GM18499 (cell line): ENCODE measurements around the gene CLEC4M.
"Not testable (repeated sequence)": the region's sequence is repeated elsewhere in the genome, so short reads cannot be mapped to it uniquely, and the experiment has no call there.

ENCODE experiments used
- ATAC-seq: cut with Tn5 transposase; IDR thresholded peaks from one replicate; pipeline ENCODE4 v1.9.1; 2021; ENCODE audit warnings: moderate number of reproducible peaks; ENCODE audit not compliant: insufficient read depth, unreplicated experiment

CLEC4M gene

GRCh38 chr19:7739801-7740681 is 23.0 kb upstream of the CLEC4M start:
- no peak for ATAC-seq

GRCh38 chr19:7740682-7741054 is 22.4 kb upstream of the CLEC4M start:
- no peak for ATAC-seq

GRCh38 chr19:7742575-7742974 is 20.5 kb upstream of the CLEC4M start:
- no peak for ATAC-seq

- ATAC-seq: no peak
Observed at GRCh38 chr19:7742991-7743390, 20.1 kb upstream of the CLEC4M start.

- no peak for ATAC-seq
Observed at GRCh38 chr19:7743425-7743841, 19.6 kb upstream of the CLEC4M start.

- no peak for ATAC-seq
Observed at GRCh38 chr19:7744199-7744786, 18.8 kb upstream of the CLEC4M start.

DNA sequence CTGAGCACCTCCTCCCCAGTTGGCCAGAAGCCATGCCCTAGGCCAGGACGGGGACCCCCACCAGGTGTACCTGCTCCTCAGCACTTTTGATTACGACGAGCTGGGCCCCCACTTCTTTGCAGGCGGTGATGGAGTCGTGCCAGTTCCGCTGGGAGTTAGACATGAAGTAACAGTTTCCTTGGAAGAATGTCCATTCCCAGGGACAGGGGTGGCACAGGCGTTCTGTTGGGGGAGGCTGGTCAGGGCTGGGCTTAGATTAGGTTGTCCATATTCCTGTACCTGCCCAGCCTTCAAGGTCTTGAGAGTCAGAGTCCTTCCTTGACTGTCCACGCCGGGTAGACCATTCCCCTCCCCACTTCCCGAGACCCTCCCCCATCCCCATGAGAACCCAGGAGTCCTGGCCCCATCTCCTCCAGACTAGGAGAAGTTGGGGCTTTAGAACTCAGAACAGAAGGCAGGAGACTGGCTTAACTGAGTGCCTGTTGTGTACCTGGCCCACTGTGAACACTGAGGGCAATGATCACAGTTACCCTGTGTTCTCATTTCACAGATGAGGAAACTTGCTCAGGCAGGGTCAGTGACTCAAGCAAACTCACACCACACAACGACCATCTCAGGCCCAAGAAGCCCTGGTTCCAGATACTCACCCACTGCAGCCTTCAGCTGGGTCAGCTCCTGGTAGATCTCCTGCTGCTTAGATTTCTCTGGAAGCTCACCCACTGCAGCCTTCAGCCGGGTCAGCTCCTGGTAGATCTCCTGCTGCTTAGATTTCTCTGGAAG is 18.0 kb upstream of the CLEC4M start:
- no peak for ATAC-seq

DNA sequence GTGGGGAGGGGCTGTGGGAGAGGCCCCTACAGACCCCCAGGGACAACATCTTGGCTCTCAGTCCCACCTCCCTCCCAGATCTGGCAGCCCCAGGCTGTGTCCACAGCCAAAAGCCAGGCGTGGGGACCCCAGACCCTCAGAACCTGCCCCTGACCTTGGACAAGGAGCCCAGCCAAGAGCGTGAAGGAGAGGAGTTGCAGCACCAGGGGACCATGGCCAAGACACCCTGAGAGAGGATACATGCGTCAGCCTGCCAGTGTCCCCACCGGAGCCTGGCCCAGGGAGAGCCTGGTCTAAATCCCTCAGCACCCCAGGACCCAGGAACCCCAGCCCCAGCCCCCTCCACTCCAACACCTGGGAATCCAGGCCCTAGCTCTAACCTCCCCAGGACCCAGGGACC is 16.7 kb upstream of the CLEC4M start:
- not testable (repeated sequence) for ATAC-seq

- no peak for ATAC-seq
Observed at GRCh38 chr19:7746903-7747884, 15.8 kb upstream of the CLEC4M start, which contains the start of gene CD209. Gene CD209, minus strand, starts transcription at chr19:7747534. Its CDS starts 23 bp downstream, at chr19:7747511.

- no peak for ATAC-seq
Observed at GRCh38 chr19:7748171-7748570, 14.9 kb upstream of the CLEC4M start.

GRCh38 chr19:7748756-7749155 is 14.3 kb upstream of the CLEC4M start:
- no peak for ATAC-seq

DNA sequence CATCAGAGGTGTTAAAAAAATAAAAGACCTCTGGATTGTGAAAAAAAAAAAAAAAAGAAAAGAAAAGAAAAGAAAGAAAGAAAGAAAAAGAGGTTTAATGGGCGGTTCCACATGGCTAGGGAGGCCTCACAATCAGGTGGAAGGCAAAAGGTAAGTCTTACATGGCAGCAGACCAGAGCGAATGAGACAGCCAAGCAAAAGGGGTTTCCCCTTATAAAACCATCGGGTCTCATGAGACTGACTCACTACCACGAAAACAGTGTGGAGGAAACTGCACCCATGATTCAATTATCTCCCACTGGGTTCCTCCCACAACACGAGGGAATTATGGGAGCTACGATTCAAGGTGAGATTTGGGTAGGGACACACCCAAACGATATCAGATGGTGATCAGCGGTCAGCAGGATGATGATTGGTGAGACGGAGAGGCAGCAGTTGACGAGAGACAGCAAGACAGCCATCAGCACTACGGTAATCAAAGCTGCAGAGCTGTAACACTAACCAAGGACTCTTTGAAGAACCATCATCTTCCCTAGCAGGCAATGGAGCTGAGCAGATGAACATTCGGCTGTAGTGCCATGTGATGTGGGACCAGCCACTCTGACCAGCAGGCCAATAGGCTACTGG is 11.8 kb upstream of the CLEC4M start:
- no peak for ATAC-seq

DNA sequence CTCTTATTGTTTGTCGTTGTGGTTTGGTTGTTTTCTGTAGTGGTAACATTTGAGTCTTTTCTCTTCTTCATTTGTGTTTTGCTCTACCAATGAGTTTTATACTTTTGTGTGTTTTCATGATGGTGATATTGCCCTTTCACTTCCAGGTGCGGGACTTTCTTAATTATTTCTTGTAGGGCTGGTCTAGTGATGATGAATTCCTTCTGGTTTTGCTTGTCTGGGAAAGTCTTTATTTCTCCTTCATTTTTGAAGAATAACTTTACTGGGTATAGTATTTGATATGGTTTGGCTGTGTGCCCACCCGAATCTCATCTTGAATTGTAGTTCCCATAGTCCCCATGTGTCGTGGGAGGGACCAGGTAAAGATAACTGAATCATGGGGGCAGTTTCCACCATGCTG is 6.8 kb upstream of the CLEC4M start:
- no peak for ATAC-seq

- ATAC-seq: no peak
Observed at GRCh38 chr19:7757358-7757757, 5.7 kb upstream of the CLEC4M start.

DNA sequence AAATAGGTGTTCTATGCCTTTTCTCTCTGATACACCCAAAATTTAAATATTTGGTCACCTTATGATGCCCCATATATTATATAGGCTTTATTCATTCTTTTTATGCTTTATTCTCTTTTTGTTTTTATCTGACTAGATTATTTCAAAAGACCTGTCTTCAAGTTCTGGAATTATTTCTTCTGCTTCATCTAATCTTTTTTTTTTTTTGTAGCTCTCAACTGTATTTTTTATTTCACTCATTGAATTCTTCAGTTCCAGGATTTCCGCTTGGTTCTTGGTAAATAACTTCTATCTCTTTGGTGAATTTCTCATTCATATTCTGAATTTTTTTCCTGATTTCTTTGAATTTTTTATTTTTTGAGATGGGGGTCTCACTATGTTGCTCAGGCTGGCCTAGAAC is 3.9 kb upstream of the CLEC4M start:
- ATAC-seq: no peak

GRCh38 chr19:7763696-7764095 is 653 bp downstream of the CLEC4M start:
- no peak for ATAC-seq

GRCh38 chr19:7764157-7764556 is 1.1 kb downstream of the CLEC4M start:
- ATAC-seq: not testable (repeated sequence)

- ATAC-seq: not testable (repeated sequence)
Observed at GRCh38 chr19:7765043-7765442, 2.0 kb downstream of the CLEC4M start.

- no peak for ATAC-seq
Observed at GRCh38 chr19:7766535-7766934, 3.5 kb downstream of the CLEC4M start.
